ENCODE results near the gene WDR93. TPM values are rescaled to one million over a fixed set of nuclear protein-coding genes. Genes with fewer than 3 reads are reported as not detected.

Gene WDR93
- total and polyA plus RNA-seq, 4 donors = 0.08 TPM; not detected in 2

DNA sequence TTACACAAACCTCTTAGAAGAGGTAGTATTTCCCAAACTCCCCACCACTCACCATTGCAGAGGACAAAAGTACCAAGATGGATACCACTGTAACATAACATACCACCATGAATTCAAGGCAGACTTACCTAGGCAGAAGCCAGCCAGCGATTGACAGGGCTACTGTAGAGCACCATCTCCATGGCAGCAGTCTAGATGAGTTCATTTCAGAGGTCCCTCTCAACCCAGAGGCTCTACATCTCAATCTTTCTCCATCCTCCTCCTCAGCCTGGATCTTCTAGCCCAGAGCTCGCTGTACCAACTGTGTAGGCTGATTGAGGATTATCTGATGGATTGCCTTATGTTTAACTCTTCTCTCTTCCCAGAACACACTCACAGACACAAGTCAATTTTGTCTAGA, 9.5 kb upstream of the WDR93 start:
- peak overlapping the region; percentile 80 to 93 for H3K27ac ChIP-seq (ENCODE audit: low read depth in 1 of 2, low read length in 2 of 2)
- no peak overlapping the region for H3K9ac ChIP-seq (ENCODE audit: low read depth in 1 of 2, low read length in 2 of 2)
- WGBS = 67% methylated on average over 2 of the region's 2 CpGs

GRCh38 chr15:89685995-89686394, 4.6 kb upstream of the WDR93 start:
- H3K27me3 ChIP-seq (ENCODE audit: control insufficient read depth in 4 of 4, insufficient read depth in 4 of 4, low read length in 3 of 4) = no peaks in the 10 kb centered on the region
- H3K36me3 ChIP-seq (ENCODE audit: control insufficient read depth in 4 of 4, insufficient read depth in 3 of 4, low read depth in 1 of 4, low read length in 3 of 4) = peaks cover 0 to 33% (median 7%) of the 10 kb centered on the region in 4 donors
- DNase-seq (ENCODE audit: low spot score) = no peak
- peak overlapping the region; percentile 35 to 57 for H3K27ac ChIP-seq (ENCODE audit: low read depth in 1 of 2, low read length in 2 of 2)
- no peak for TF ChIP-seq ATF3 (IDR thresholded peaks at IDR 0.05)
- no peak for TF ChIP-seq HNF4A (conservative IDR thresholded peaks at IDR 0.05)
- TF ChIP-seq ZBTB33 (IDR thresholded peaks at IDR 0.05) = no peak
- no peak for TF ChIP-seq FOXA1 (IDR thresholded peaks at IDR 0.05)
- TF ChIP-seq JUND (IDR thresholded peaks at IDR 0.05) = no peak
- TF ChIP-seq EGR1 (IDR thresholded peaks at IDR 0.05; ENCODE audit: low read depth in 2 of 2) = no peak
- no peak for TF ChIP-seq GABPA (IDR thresholded peaks at IDR 0.05 in 1 of 2, conservative IDR thresholded peaks at IDR 0.05 in 1 of 2)
- TF ChIP-seq RAD21 (IDR thresholded peaks at IDR 0.05) = no peak
- no peak overlapping the region for H3K4me3 ChIP-seq (ENCODE audit: low read depth in 1 of 3, low read length in 3 of 3)
- WGBS = 78% methylated on average over 2 of the region's 2 CpGs
- H3K9me3 ChIP-seq (ENCODE audit: control insufficient read depth in 4 of 4, low read length in 3 of 4) = no peaks in the 10 kb centered on the region
- peaks cover 4 to 33% (median 15%) of the 10 kb centered on the region in 4 donors for H3K4me1 ChIP-seq (ENCODE audit: control insufficient read depth in 4 of 4, insufficient read depth in 4 of 4, low read length in 3 of 4)
- no peak overlapping the region for H3K9ac ChIP-seq (ENCODE audit: low read depth in 1 of 2, low read length in 2 of 2)

More for the DNA sequence above, 9.5 kb upstream of the WDR93 start:
- TF ChIP-seq HNF4A (conservative IDR thresholded peaks at IDR 0.05) = no peak
- no peak for TF ChIP-seq HNF4G (IDR thresholded peaks at IDR 0.05)
- TF ChIP-seq NR2F2 (IDR thresholded peaks at IDR 0.05) = no peak
- no peak for TF ChIP-seq ZBTB33 (IDR thresholded peaks at IDR 0.05)
- TF ChIP-seq CTCF (IDR thresholded peaks at IDR 0.05; ENCODE audit: low read depth, low read length, missing input control) = no peak
- no peak for TF ChIP-seq FOXA2 (IDR thresholded peaks at IDR 0.05)
- TF ChIP-seq YY1 (IDR thresholded peaks at IDR 0.05) = no peak
- no peak for TF ChIP-seq EGR1 (IDR thresholded peaks at IDR 0.05; ENCODE audit: low read depth in 2 of 2)
- TF ChIP-seq SP1 (IDR thresholded peaks at IDR 0.05) = no peak
- no peak for TF ChIP-seq TAF1 (conservative IDR thresholded peaks at IDR 0.05)
- no peak for TF ChIP-seq GABPA (IDR thresholded peaks at IDR 0.05 in 1 of 2, conservative IDR thresholded peaks at IDR 0.05 in 1 of 2)
- no peak for TF ChIP-seq FOXA1 (IDR thresholded peaks at IDR 0.05)
- TF ChIP-seq ATF3 (IDR thresholded peaks at IDR 0.05) = no peak
- no peak for TF ChIP-seq RAD21 (IDR thresholded peaks at IDR 0.05)
- no peak for TF ChIP-seq RXRA (IDR thresholded peaks at IDR 0.05)
- H3K4me1 ChIP-seq (ENCODE audit: control insufficient read depth in 4 of 4, insufficient read depth in 4 of 4, low read length in 3 of 4) = peaks cover 4 to 34% (median 28%) of the 10 kb centered on the region in 4 donors
- peaks cover 0 to 30% (median 7%) of the 10 kb centered on the region in 4 donors for H3K36me3 ChIP-seq (ENCODE audit: control insufficient read depth in 4 of 4, insufficient read depth in 3 of 4, low read depth in 1 of 4, low read length in 3 of 4)
- no peak overlapping the region for H3K4me3 ChIP-seq (ENCODE audit: low read depth in 1 of 3, low read length in 3 of 3)
- H3K9me3 ChIP-seq (ENCODE audit: control insufficient read depth in 4 of 4, low read length in 3 of 4) = no peaks in the 10 kb centered on the region
- H3K27me3 ChIP-seq (ENCODE audit: control insufficient read depth in 4 of 4, insufficient read depth in 4 of 4, low read length in 3 of 4) = no peaks in the 10 kb centered on the region
- no peak for DNase-seq (ENCODE audit: low spot score)
